Hepatocyte (in vitro differentiated cells): ENCODE measurements around the gene PAPPA2. TPM values are rescaled to one million over a fixed set of nuclear protein-coding genes. Genes with fewer than 3 reads are reported as not detected.

Source experiments
- DNase-seq: peaks from one replicate; pipeline ENCODE4 v3.0.0-alpha.2; 2016; ENCODE audit warnings: low spot score
- H2AFZ ChIP-seq: fragments of 200-600 bp; sonication (generic); 2 replicates; pipeline ENCODE4 v1.6.0; 2016; ENCODE audit warnings: antibody characterized with exemption, mild to moderate bottlenecking
- H3K27ac ChIP-seq: fragments of 200-600 bp; sonication (generic); 2 replicates; pipeline ENCODE4 v1.5.1; 2016; ENCODE audit warnings: mild to moderate bottlenecking
- H3K27me3 ChIP-seq: fragments of 200-600 bp; sonication (generic); 2 replicates; pipeline ENCODE4 v1.6.1; 2016
- H3K36me3 ChIP-seq: fragments of 200-600 bp; sonication (generic); replicated peaks from 2 replicates; pipeline ENCODE4 v1.5.1; 2016; ENCODE audit warnings: low read depth; ENCODE audit not compliant: insufficient read depth
- H3K4me1 ChIP-seq: fragments of 200-600 bp; sonication (generic); 2 replicates; pipeline ENCODE4 v1.5.1; 2016; ENCODE audit warnings: mild to moderate bottlenecking, moderate library complexity; ENCODE audit not compliant: insufficient read depth
- H3K4me2 ChIP-seq: fragments of 200-600 bp; sonication (generic); 2 replicates; pipeline ENCODE4 v1.6.0; 2016
- H3K4me3 ChIP-seq: fragments of 200-600 bp; sonication (generic); 2 replicates; pipeline ENCODE4 v1.5.1; 2016; ENCODE audit warnings: mild to moderate bottlenecking
- H3K79me2 ChIP-seq: fragments of 200-600 bp; sonication (generic); 2 replicates; pipeline ENCODE4 v1.6.0; 2017; ENCODE audit warnings: mild to moderate bottlenecking
- H3K9me2 ChIP-seq: fragments of 200-600 bp; sonication (generic); replicated peaks from 2 replicates; pipeline ENCODE4 v1.6.0; 2017; ENCODE audit warnings: mild to moderate bottlenecking; ENCODE audit not compliant: insufficient read depth
- H3K9me3 ChIP-seq: fragments of 200-600 bp; sonication (generic); 2 replicates; pipeline ENCODE4 v1.5.1; 2016; ENCODE audit warnings: low read depth, mild to moderate bottlenecking
- H4K20me1 ChIP-seq: fragments of 200-600 bp; sonication (generic); 2 replicates; pipeline ENCODE4 v1.6.0; 2016; ENCODE audit warnings: mild to moderate bottlenecking; ENCODE audit not compliant: insufficient read depth, poor library complexity, severe bottlenecking
- CTCF ChIP-seq: fragments of 200-600 bp; sonication (generic); IDR thresholded peaks from 2 replicates; pipeline ENCODE4 v1.5.1; 2016; ENCODE audit warnings: antibody characterized with exemption, mild to moderate bottlenecking; ENCODE audit not compliant: poor library complexity
- EZH2 ChIP-seq: fragments of 200-600 bp; sonication (generic); IDR thresholded peaks from 2 replicates; pipeline ENCODE4 v1.6.1; 2016; ENCODE audit warnings: antibody characterized with exemption, mild to moderate bottlenecking, borderline replicate concordance
- EZH2phosphoT487 ChIP-seq: fragments of 200-600 bp; sonication (generic); IDR thresholded peaks from one replicate; pipeline ENCODE4 v1.6.1; 2018; ENCODE audit warnings: antibody characterized with exemption, mild to moderate bottlenecking, low read depth, moderate library complexity; ENCODE audit not compliant: unreplicated experiment, severe bottlenecking
- WGBS: methylation state at CpG from one replicate; pipeline ENCODE4 v1.1.6; 2016; ENCODE audit warnings: low lambda C conversion rate; ENCODE audit errors: missing lambda C conversion rate; 5-methylcytosine and 5-hydroxymethylcytosine counted together
- polyA plus RNA-seq: library from polyadenylated mRNA; unstranded; fragments of >200 nt; fragmentation: Nextera tagmentation; extraction: Ambion mirVana; gene quantifications from 2 replicates; pipeline ENCODE4 v1.2.1, GENCODE V29; 2016
- total RNA-seq: library from RNA; depleted of rRNA; stranded (reverse); fragments of >200 nt; gene quantifications from 2 replicates; pipeline ENCODE4 v1.2.3, GENCODE V29; 2014

The PAPPA2 gene
- total and polyA plus RNA-seq, 2 experiments from 2014 or later, result 1.9 to 2.6 TPM

DNA sequence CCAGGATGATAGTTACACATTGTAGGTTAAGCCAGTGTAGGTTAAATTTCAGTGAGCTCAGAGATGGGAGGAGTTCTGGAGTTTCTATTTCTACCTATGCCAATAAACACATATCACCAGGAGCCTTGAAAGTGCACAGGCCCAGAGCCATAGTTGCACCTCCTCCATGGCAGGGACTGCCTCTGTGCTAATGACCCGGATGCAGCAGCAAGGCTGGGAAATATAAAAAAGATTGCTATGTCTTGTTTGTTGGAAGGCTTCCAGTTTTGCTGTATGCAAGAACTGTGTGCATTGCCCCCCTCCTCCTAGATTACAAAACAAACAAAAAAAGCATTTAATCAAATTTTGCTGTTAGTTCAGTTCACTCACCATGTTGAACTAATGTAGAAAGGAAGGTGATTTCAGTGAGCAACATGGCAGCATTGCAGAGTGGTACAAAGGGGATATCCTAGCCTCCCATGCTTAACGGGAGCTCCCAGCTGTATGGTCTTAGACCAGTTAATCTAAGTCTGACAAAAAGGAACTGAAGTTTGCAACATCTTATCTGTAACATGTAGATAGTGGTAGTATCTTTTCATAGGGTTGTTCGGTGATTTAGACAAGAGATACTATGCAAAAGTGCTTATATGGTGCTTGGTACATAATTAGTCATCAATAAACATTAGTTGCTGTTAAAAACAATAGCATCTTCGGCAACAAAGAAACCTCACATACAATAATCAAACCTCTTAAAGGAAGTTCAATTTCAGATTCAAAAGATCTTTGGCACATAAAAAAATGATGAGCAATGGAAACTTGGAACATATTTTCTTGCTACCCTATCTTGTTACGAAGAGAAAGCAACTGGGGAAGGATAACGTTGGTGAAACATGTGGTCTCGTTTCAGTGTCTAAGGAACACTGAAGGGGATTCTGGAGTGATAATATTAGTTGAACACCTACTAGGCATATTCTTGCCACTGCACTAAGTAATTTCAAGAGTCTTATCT is 392.1 kb downstream of the PAPPA2 start:
- 80% methylated on average over 7 of the region's 7 CpGs for WGBS
- H3K4me3 ChIP-seq, result no peak overlapping the region
- no peaks in the 10 kb centered on the region for H3K36me3 ChIP-seq
- no peak overlapping the region for H3K4me2 ChIP-seq
- DNase-seq, result no peak
- no peaks in the 10 kb centered on the region for H3K4me1 ChIP-seq
- H3K9me2 ChIP-seq, result no peaks in the 10 kb centered on the region
- H2AFZ ChIP-seq, result no peak overlapping the region
- no peak for TF ChIP-seq EZH2phosphoT487
- TF ChIP-seq EZH2, result no peak
- TF ChIP-seq CTCF, result no peak
- H3K27me3 ChIP-seq, result peaks cover 3% of the 10 kb centered on the region
- H3K9me3 ChIP-seq, result no peaks in the 10 kb centered on the region
- H4K20me1 ChIP-seq, result no peaks in the 10 kb centered on the region
- no peaks in the 10 kb centered on the region for H3K79me2 ChIP-seq
- H3K27ac ChIP-seq, result no peak overlapping the region

DNA sequence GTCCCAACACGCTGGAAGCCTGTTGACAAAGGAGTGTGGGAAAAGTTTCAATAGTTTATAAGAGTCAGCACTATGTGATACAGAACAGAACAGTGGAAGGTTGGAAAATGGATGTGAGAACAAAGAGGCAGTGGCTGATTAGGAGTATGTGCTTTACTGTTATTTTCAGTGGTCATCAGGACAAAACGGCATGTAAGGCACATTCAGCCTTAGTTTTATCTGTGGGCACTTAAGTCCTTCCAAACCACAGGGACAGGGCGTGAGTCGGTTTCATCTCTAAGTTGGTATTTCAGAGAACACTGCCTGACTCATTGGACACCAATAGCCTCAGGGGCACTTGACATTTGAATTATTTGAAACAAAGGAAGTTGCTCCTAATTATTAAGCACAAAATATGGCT is 394.7 kb downstream of the PAPPA2 start:
- peaks cover 3% of the 10 kb centered on the region for H3K27me3 ChIP-seq
- no peaks in the 10 kb centered on the region for H3K9me3 ChIP-seq
- no peak overlapping the region for H3K27ac ChIP-seq
- TF ChIP-seq EZH2phosphoT487 (no peak), CTCF (no peak), EZH2 (no peak)
- no peaks in the 10 kb centered on the region for H3K79me2 ChIP-seq
- no peak overlapping the region for H3K4me2 ChIP-seq
- DNase-seq, result no peak
- no peaks in the 10 kb centered on the region for H3K36me3 ChIP-seq
- H3K4me3 ChIP-seq, result no peak overlapping the region
- no peaks in the 10 kb centered on the region for H4K20me1 ChIP-seq
- H3K4me1 ChIP-seq, result no peaks in the 10 kb centered on the region
- WGBS, result 65% methylated on average over 4 of the region's 4 CpGs
- no peak overlapping the region for H2AFZ ChIP-seq
- H3K9me2 ChIP-seq, result no peaks in the 10 kb centered on the region

GRCh38 chr1:176858433-176858916 is 395.5 kb downstream of the PAPPA2 start:
- H4K20me1 ChIP-seq, result no peaks in the 10 kb centered on the region
- TF ChIP-seq CTCF (no peak), EZH2 (no peak), EZH2phosphoT487 (no peak)
- no peak overlapping the region for H3K4me2 ChIP-seq
- H3K9me3 ChIP-seq, result no peaks in the 10 kb centered on the region
- H2AFZ ChIP-seq, result no peak overlapping the region
- no peaks in the 10 kb centered on the region for H3K4me1 ChIP-seq
- no peak overlapping the region for H3K27ac ChIP-seq
- no peak overlapping the region for H3K4me3 ChIP-seq
- no peak for DNase-seq
- H3K79me2 ChIP-seq, result no peaks in the 10 kb centered on the region
- 81% methylated on average over 4 of the region's 4 CpGs for WGBS
- H3K36me3 ChIP-seq, result no peaks in the 10 kb centered on the region
- no peaks in the 10 kb centered on the region for H3K9me2 ChIP-seq
- peaks cover 3% of the 10 kb centered on the region for H3K27me3 ChIP-seq
